ENCODE measurements around the gene MCHR2.
A peak's percentile ranks its signal among the peaks of the same experiment; 100 is the strongest.

MCHR2 gene

DNA sequence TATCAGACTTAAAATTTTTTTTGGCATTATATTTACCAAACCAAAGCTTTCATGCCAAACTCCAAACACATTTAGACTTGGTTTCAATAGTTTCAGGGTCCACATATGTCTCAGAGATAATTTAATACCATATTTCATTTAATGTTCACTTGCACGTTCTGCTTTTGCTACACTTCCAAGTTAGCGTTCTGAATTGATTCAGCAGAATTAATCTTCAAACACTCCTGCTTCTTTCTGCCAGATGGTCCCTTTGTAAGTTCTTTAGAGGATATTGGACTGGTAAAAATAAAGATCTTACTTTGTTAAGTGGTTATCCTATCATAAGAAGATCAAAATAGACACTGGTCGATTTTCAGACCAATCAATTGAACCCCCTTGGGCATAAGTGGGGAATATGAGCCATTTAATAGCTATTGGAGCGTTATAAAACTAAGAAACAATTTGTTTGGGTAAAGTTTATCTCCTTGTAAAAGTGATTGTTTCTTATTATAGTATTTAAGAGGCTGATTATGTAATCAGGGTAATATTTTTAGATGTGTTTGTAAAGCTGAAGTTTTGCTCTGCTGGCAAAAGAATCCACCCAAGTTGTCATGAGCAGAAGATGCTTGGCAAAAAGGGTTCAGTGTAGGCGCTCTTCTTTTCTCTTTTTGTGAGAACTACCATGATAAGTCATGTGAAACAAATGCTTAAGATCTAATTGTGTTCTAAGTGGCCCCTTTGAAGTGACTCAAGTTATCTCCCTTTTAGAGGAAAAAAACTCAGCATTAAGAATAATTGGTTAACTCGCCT is 92.2 kb downstream of the MCHR2 start:
- peak in 1 of 2 experiments; percentile 3 for DNase-seq

DNA sequence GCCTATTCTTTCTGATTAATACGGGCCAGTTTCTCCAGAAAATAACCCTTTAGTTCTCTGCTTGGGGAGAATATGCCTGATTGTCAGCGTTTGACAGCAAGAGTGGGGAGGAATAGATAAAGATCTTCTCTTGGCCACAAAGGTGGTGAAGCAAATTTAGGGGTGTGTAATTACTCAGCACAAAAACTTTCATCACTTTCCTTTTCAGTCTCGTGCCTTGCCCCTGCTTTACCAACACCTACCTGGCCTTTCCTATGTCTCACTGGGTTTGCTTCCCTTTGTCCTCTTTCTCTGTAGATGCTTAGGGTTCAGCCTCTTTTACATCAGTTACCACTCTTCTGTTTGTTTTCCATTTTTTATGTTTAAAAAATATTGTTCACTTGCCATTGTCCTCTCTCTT is 99.2 kb downstream of the MCHR2 start:
- no peak for DNase-seq

DNA sequence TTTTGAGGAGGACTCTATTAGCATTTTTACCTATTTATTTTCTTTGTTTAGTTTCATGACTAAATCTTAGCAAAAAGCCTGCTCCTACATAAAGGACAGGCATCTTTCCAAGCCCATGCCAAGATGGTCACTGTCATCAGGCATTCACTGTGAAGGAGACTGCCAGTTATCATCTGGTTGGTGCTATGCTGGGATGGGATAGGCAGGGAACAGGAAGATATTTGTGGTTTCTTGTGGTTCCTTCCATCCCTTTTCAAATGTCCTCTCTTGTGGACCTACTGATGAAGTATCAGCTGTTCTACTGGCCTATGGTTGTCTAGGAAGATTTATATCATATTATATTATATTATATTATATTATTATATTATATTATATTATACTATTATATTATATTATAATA is 107.0 kb downstream of the MCHR2 start:
- DNase-seq: no peak

- DNase-seq: no peak
Measured at GRCh38 chr6:99885051-99885450, 109.0 kb downstream of the MCHR2 start.

DNA sequence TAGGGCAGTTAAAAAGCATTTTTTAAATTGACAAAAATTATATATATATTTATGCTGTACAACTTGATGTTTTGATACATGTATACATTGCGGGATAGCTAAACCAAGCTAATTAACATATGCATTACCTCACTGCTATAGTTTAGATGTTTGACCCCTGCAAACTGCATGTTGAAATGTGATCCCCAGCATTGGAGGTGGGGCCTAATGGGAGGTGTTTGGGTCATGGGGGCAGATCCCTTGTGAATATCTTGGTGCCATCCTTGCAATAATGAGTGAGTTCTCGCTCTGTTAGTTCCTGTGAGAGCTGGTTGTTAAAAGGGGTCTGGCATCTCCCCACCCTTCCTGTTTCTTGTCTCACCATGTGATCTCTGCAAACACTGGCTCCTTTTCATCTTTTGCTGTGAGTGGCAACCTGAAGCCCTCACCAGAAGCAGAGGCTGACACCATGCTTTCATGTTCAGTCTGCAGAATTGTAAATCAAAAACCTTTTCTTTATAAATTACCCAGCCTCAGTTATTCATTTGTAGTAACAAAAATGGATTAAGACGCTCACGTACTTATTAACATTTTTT is 111.8 kb downstream of the MCHR2 start:
- no peak for DNase-seq

- DNase-seq: no peak
Measured at GRCh38 chr6:99879431-99879830, 114.6 kb downstream of the MCHR2 start.

- DNase-seq: no peak
Measured at GRCh38 chr6:99875068-99875467, 119.0 kb downstream of the MCHR2 start.

GRCh38 chr6:99873084-99873483 is 120.9 kb downstream of the MCHR2 start:
- no peak for DNase-seq

DNA sequence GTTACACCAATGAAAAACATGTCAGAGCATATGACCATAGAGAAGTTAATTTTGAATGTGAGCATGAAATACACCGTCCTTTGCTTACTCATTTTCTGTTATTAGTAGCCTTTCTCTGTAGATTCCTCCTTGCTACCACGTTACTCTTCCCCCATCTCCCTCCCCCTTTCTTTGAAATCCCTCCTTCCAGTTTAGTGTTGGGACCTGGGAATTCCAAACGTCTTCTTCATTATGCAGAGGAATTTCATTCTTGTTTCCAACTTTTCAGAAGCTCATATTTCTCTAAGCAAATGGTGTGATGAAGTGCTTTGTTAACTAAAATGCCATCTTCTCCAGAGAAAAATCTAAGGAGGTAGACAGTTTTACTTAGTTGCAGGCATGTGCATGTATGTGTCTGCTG is 122.4 kb downstream of the MCHR2 start:
- no peak for DNase-seq

All from NCI-H446 (cell line).